Measurements from ENCODE around the gene RETREG1.

RETREG1 gene

GRCh38 chr5:16578474-16578883, 38.3 kb downstream of the RETREG1 start:
- Histone ChIP-seq H3K4me1 (ENCODE audit: control insufficient read depth, low read depth, low read length) (no peaks in the 10 kb centered on the region), H4K8ac (ENCODE audit: low read depth, low read length) (no peak overlapping the region), H3K4me3 (ENCODE audit: low read length) (no peak overlapping the region), H3K36me3 (ENCODE audit: control insufficient read depth, insufficient read depth, low read length) (no peaks in the 10 kb centered on the region), H3K4ac (ENCODE audit: low read depth, low read length) (no peak overlapping the region), H3K27me3 (ENCODE audit: insufficient read depth, low read length, poor library complexity) (no peaks in the 10 kb centered on the region), H4K5ac (ENCODE audit: low read length) (no peak overlapping the region), H2BK5ac (ENCODE audit: low read length) (no peak overlapping the region), H3K56ac (ENCODE audit: low read length) (no peak overlapping the region), H3K9ac (ENCODE audit: low read length) (no peak overlapping the region), H2BK120ac (ENCODE audit: low read depth, low read length) (no peak overlapping the region), H3K4me2 (ENCODE audit: low read length) (no peak overlapping the region), H3K27ac (ENCODE audit: low read depth, low read length) (no peak overlapping the region), H3K79me1 (ENCODE audit: low read length) (no peaks in the 10 kb centered on the region), H3K18ac (ENCODE audit: low read length) (no peak overlapping the region), H3K23ac (ENCODE audit: low read length) (no peak overlapping the region), H2AK5ac (ENCODE audit: low read length) (no peak overlapping the region), H2BK15ac (replicated peaks; ENCODE audit: low read depth) (no peak overlapping the region), H3K79me2 (ENCODE audit: control insufficient read depth, insufficient read depth, low read length) (no peaks in the 10 kb centered on the region)
- DNase-seq, result no peak
- no CpG with 5 or more reads among the region's 4 CpGs for WGBS (ENCODE audit: extremely low coverage, insufficient coverage, low lambda C conversion rate)

GRCh38 chr5:16577677-16578076, 39.1 kb downstream of the RETREG1 start:
- Histone ChIP-seq H4K5ac (ENCODE audit: low read length) (no peak overlapping the region), H3K18ac (ENCODE audit: low read length) (no peak overlapping the region), H3K9ac (ENCODE audit: low read length) (no peak overlapping the region), H3K36me3 (ENCODE audit: control insufficient read depth, insufficient read depth, low read length) (no peaks in the 10 kb centered on the region), H2BK120ac (ENCODE audit: low read depth, low read length) (no peak overlapping the region), H3K79me2 (ENCODE audit: control insufficient read depth, insufficient read depth, low read length) (no peaks in the 10 kb centered on the region), H3K4me1 (ENCODE audit: control insufficient read depth, low read depth, low read length) (no peaks in the 10 kb centered on the region), H2BK5ac (ENCODE audit: low read length) (no peak overlapping the region), H3K27me3 (ENCODE audit: insufficient read depth, low read length, poor library complexity) (no peaks in the 10 kb centered on the region), H2AK5ac (ENCODE audit: low read length) (no peak overlapping the region), H3K56ac (ENCODE audit: low read length) (no peak overlapping the region), H3K4me3 (ENCODE audit: low read length) (no peak overlapping the region), H3K27ac (ENCODE audit: low read depth, low read length) (no peak overlapping the region), H4K8ac (ENCODE audit: low read depth, low read length) (no peak overlapping the region), H3K4me2 (ENCODE audit: low read length) (no peak overlapping the region), H3K23ac (ENCODE audit: low read length) (no peak overlapping the region), H3K4ac (ENCODE audit: low read depth, low read length) (no peak overlapping the region), H2BK15ac (replicated peaks; ENCODE audit: low read depth) (no peak overlapping the region), H3K79me1 (ENCODE audit: low read length) (no peaks in the 10 kb centered on the region)
- peak; percentile 18 for DNase-seq
- WGBS (ENCODE audit: extremely low coverage, insufficient coverage, low lambda C conversion rate), result no CpG with 5 or more reads among the region's 11 CpGs

- Histone ChIP-seq H3K36me3 (ENCODE audit: control insufficient read depth, insufficient read depth, low read length) (no peaks in the 10 kb centered on the region), H4K5ac (ENCODE audit: low read length) (no peak overlapping the region), H2BK5ac (ENCODE audit: low read length) (no peak overlapping the region), H3K4ac (ENCODE audit: low read depth, low read length) (peak overlapping the region; percentile 7), H2BK120ac (ENCODE audit: low read depth, low read length) (no peak overlapping the region), H3K18ac (ENCODE audit: low read length) (no peak overlapping the region), H3K23ac (ENCODE audit: low read length) (no peak overlapping the region), H3K4me2 (ENCODE audit: low read length) (no peak overlapping the region), H3K56ac (ENCODE audit: low read length) (no peak overlapping the region), H3K4me3 (ENCODE audit: low read length) (no peak overlapping the region), H2AK5ac (ENCODE audit: low read length) (no peak overlapping the region), H3K79me1 (ENCODE audit: low read length) (no peaks in the 10 kb centered on the region), H3K79me2 (ENCODE audit: control insufficient read depth, insufficient read depth, low read length) (no peaks in the 10 kb centered on the region), H3K27ac (ENCODE audit: low read depth, low read length) (no peak overlapping the region), H3K4me1 (ENCODE audit: control insufficient read depth, low read depth, low read length) (no peaks in the 10 kb centered on the region), H4K8ac (ENCODE audit: low read depth, low read length) (no peak overlapping the region), H2BK15ac (replicated peaks; ENCODE audit: low read depth) (no peak overlapping the region), H3K27me3 (ENCODE audit: insufficient read depth, low read length, poor library complexity) (no peaks in the 10 kb centered on the region), H3K9ac (ENCODE audit: low read length) (no peak overlapping the region)
- WGBS (ENCODE audit: extremely low coverage, insufficient coverage, low lambda C conversion rate), result no CpG with 5 or more reads among the region's 12 CpGs
- DNase-seq, result peak; percentile 38
Measured at GRCh38 chr5:16574789-16575721, 41.7 kb downstream of the RETREG1 start.

DNA sequence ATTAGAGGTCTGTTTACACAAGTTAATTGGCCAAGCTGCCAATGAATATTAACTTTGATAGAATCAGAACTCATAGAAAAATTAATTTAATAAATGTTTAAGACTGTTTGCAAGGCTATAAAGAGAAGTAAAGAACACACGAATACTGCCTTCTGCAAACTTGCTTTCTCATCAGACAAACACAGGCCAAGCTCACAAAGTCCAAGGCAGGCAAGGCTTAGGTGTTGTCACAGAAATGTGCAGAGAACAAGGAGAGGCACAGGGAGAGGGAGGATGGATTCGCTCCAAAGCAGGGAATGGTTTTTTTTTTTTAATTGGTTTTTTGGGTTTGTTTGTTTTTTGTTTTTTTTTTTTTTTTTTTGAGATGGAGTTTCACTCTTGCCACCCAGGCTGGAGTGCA, 43.4 kb downstream of the RETREG1 start:
- Histone ChIP-seq H4K5ac (ENCODE audit: low read length) (no peak overlapping the region), H3K4me3 (ENCODE audit: low read length) (no peak overlapping the region), H3K23ac (ENCODE audit: low read length) (no peak overlapping the region), H3K4me2 (ENCODE audit: low read length) (no peak overlapping the region), H2AK5ac (ENCODE audit: low read length) (no peak overlapping the region), H3K27me3 (ENCODE audit: insufficient read depth, low read length, poor library complexity) (no peaks in the 10 kb centered on the region), H3K27ac (ENCODE audit: low read depth, low read length) (no peak overlapping the region), H3K79me2 (ENCODE audit: control insufficient read depth, insufficient read depth, low read length) (no peaks in the 10 kb centered on the region), H3K4ac (ENCODE audit: low read depth, low read length) (no peak overlapping the region), H3K9ac (ENCODE audit: low read length) (no peak overlapping the region), H3K56ac (ENCODE audit: low read length) (no peak overlapping the region), H3K79me1 (ENCODE audit: low read length) (no peaks in the 10 kb centered on the region), H3K36me3 (ENCODE audit: control insufficient read depth, insufficient read depth, low read length) (no peaks in the 10 kb centered on the region), H2BK120ac (ENCODE audit: low read depth, low read length) (no peak overlapping the region), H4K8ac (ENCODE audit: low read depth, low read length) (no peak overlapping the region), H3K18ac (ENCODE audit: low read length) (no peak overlapping the region), H2BK5ac (ENCODE audit: low read length) (no peak overlapping the region), H2BK15ac (replicated peaks; ENCODE audit: low read depth) (no peak overlapping the region), H3K4me1 (ENCODE audit: control insufficient read depth, low read depth, low read length) (no peaks in the 10 kb centered on the region)
- WGBS (ENCODE audit: extremely low coverage, insufficient coverage, low lambda C conversion rate), result no CpG with 5 or more reads among the region's 2 CpGs
- DNase-seq, result no peak

DNA sequence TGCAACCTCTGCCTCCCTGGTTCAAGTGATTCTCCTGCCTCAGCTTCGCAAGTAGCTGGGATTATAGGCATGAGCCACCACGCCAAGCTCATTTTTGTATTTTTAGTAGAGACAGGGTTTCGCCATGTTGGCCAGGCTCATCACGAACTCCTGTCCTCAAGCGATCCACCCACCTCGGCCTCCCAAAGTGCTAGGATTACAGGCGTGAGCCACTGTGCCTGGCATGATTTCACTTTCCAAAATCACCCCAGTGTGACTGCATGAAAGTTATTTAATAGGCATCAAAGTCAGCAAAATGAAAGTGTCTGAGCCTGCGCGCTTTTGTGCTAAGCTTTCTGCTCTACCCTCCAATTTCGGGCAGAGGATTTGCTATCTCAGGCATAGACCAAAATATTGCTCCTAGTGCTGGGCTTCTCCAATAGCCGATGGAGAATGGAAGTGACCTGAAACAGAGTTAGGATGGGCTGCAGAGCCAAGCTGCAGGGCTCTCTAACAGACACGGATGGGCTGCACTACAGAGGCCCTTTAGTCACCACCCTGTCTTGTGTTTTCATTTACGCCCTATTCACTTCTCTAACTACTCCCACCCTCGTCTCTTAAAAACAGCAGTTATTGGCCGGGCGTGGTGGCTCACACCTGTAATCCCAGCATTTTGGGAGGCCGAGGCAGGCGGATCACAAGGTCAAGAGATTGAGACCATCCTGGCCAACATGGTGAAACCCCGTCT, 44.3 kb downstream of the RETREG1 start:
- no peak overlapping the region for H4K8ac ChIP-seq (ENCODE audit: low read depth, low read length)
- no peaks in the 10 kb centered on the region for H3K27me3 ChIP-seq (ENCODE audit: insufficient read depth, low read length, poor library complexity)
- H3K4me2 ChIP-seq (ENCODE audit: low read length), result no peak overlapping the region
- H3K9ac ChIP-seq (ENCODE audit: low read length), result no peak overlapping the region
- H3K4ac ChIP-seq (ENCODE audit: low read depth, low read length), result no peak overlapping the region
- no peak overlapping the region for H3K27ac ChIP-seq (ENCODE audit: low read depth, low read length)
- no peaks in the 10 kb centered on the region for H3K79me2 ChIP-seq (ENCODE audit: control insufficient read depth, insufficient read depth, low read length)
- no peaks in the 10 kb centered on the region for H3K4me1 ChIP-seq (ENCODE audit: control insufficient read depth, low read depth, low read length)
- no peak overlapping the region for H2AK5ac ChIP-seq (ENCODE audit: low read length)
- no peaks in the 10 kb centered on the region for H3K36me3 ChIP-seq (ENCODE audit: control insufficient read depth, insufficient read depth, low read length)
- H3K4me3 ChIP-seq (ENCODE audit: low read length), result no peak overlapping the region
- no peak overlapping the region for H4K5ac ChIP-seq (ENCODE audit: low read length)
- no peak overlapping the region for H2BK120ac ChIP-seq (ENCODE audit: low read depth, low read length)
- no peaks in the 10 kb centered on the region for H3K79me1 ChIP-seq (ENCODE audit: low read length)
- H3K56ac ChIP-seq (ENCODE audit: low read length), result no peak overlapping the region
- no peak overlapping the region for H2BK15ac ChIP-seq (replicated peaks; ENCODE audit: low read depth)
- no peak overlapping the region for H2BK5ac ChIP-seq (ENCODE audit: low read length)
- H3K23ac ChIP-seq (ENCODE audit: low read length), result no peak overlapping the region
- no peak for DNase-seq
- no peak overlapping the region for H3K18ac ChIP-seq (ENCODE audit: low read length)
- no CpG with 5 or more reads among the region's 19 CpGs for WGBS (ENCODE audit: extremely low coverage, insufficient coverage, low lambda C conversion rate)

All from mesendoderm (in vitro differentiated cells).